ENCODE measurements around the gene CBLB.
A peak's percentile ranks its signal among the peaks of the same experiment; 100 is the strongest.

DNA sequence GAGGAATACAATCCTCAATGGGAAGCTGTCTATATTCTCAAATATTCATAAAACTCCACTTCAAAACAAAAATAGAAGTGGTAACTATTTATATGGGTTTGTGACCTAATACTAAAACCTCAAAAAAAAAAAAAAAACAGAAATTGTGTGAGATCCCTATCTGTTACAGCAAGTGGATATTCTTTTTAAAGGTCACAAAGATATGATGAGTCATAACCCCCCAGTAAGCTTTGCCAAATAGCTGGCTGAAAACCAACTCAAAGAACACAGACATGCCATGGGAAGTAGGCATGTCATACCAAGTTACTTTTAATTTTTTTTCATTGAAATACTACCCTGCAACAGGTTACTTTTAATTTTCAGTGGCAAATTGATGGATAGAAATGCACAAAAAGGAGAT lies 62.5 kb downstream of the CBLB start:
- TF ChIP-seq ZNF561 (CRISPR knock-in tag; conservative IDR thresholded peaks at IDR 0.05) = no peak
- no peak for TF ChIP-seq TEAD1 (CRISPR knock-in tag; IDR thresholded peaks at IDR 0.05)
- TF ChIP-seq GATAD2A (IDR thresholded peaks at IDR 0.05) = no peak
- TF ChIP-seq, protein P1, sequence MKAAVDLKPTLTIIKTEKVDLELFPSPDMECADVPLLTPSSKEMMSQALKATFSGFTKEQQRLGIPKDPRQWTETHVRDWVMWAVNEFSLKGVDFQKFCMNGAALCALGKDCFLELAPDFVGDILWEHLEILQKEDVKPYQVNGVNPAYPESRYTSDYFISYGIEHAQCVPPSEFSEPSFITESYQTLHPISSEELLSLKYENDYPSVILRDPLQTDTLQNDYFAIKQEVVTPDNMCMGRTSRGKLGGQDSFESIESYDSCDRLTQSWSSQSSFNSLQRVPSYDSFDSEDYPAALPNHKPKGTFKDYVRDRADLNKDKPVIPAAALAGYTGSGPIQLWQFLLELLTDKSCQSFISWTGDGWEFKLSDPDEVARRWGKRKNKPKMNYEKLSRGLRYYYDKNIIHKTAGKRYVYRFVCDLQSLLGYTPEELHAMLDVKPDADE (conservative IDR thresholded peaks at IDR 0.05; ENCODE audit: control insufficient read depth, low read depth, low read length) = no peak
- TF ChIP-seq, protein P2, sequence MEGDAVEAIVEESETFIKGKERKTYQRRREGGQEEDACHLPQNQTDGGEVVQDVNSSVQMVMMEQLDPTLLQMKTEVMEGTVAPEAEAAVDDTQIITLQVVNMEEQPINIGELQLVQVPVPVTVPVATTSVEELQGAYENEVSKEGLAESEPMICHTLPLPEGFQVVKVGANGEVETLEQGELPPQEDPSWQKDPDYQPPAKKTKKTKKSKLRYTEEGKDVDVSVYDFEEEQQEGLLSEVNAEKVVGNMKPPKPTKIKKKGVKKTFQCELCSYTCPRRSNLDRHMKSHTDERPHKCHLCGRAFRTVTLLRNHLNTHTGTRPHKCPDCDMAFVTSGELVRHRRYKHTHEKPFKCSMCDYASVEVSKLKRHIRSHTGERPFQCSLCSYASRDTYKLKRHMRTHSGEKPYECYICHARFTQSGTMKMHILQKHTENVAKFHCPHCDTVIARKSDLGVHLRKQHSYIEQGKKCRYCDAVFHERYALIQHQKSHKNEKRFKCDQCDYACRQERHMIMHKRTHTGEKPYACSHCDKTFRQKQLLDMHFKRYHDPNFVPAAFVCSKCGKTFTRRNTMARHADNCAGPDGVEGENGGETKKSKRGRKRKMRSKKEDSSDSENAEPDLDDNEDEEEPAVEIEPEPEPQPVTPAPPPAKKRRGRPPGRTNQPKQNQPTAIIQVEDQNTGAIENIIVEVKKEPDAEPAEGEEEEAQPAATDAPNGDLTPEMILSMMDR (IDR thresholded peaks at IDR 0.05 in 2 of 3, conservative IDR thresholded peaks at IDR 0.05 in 1 of 3; ENCODE audit: insufficient read depth in 2 of 3, low read depth in 1 of 3, low read length in 3 of 3) = no peak
- TF ChIP-seq MAFG (tag; conservative IDR thresholded peaks at IDR 0.05) = peak; percentile 71
- TF ChIP-seq, protein P3, sequence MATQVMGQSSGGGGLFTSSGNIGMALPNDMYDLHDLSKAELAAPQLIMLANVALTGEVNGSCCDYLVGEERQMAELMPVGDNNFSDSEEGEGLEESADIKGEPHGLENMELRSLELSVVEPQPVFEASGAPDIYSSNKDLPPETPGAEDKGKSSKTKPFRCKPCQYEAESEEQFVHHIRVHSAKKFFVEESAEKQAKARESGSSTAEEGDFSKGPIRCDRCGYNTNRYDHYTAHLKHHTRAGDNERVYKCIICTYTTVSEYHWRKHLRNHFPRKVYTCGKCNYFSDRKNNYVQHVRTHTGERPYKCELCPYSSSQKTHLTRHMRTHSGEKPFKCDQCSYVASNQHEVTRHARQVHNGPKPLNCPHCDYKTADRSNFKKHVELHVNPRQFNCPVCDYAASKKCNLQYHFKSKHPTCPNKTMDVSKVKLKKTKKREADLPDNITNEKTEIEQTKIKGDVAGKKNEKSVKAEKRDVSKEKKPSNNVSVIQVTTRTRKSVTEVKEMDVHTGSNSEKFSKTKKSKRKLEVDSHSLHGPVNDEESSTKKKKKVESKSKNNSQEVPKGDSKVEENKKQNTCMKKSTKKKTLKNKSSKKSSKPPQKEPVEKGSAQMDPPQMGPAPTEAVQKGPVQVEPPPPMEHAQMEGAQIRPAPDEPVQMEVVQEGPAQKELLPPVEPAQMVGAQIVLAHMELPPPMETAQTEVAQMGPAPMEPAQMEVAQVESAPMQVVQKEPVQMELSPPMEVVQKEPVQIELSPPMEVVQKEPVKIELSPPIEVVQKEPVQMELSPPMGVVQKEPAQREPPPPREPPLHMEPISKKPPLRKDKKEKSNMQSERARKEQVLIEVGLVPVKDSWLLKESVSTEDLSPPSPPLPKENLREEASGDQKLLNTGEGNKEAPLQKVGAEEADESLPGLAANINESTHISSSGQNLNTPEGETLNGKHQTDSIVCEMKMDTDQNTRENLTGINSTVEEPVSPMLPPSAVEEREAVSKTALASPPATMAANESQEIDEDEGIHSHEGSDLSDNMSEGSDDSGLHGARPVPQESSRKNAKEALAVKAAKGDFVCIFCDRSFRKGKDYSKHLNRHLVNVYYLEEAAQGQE (IDR thresholded peaks at IDR 0.05; ENCODE audit: borderline replicate concordance) = no peak
- TF ChIP-seq, protein P3 (CRISPR knock-in tag; IDR thresholded peaks at IDR 0.05; ENCODE audit: low read depth) = no peak
- TF ChIP-seq SIN3A (IDR thresholded peaks at IDR 0.05; ENCODE audit: borderline replicate concordance in 2 of 2, control insufficient read depth in 1 of 2, low read depth in 2 of 2, low read length in 2 of 2) = no peak
- TF ChIP-seq CC2D1A (IDR thresholded peaks at IDR 0.05) = no peak
- TF ChIP-seq, protein P4, sequence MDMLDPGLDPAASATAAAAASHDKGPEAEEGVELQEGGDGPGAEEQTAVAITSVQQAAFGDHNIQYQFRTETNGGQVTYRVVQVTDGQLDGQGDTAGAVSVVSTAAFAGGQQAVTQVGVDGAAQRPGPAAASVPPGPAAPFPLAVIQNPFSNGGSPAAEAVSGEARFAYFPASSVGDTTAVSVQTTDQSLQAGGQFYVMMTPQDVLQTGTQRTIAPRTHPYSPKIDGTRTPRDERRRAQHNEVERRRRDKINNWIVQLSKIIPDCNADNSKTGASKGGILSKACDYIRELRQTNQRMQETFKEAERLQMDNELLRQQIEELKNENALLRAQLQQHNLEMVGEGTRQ (CRISPR knock-in tag; IDR thresholded peaks at IDR 0.05) = no peak
- TF ChIP-seq POLR2A (conservative IDR thresholded peaks at IDR 0.05) = no peak
- TF ChIP-seq SP2 (IDR thresholded peaks at IDR 0.05; ENCODE audit: extremely low read depth, low read depth, low read length, poor library complexity, severe bottlenecking) = no peak
- TF ChIP-seq, protein P5, sequence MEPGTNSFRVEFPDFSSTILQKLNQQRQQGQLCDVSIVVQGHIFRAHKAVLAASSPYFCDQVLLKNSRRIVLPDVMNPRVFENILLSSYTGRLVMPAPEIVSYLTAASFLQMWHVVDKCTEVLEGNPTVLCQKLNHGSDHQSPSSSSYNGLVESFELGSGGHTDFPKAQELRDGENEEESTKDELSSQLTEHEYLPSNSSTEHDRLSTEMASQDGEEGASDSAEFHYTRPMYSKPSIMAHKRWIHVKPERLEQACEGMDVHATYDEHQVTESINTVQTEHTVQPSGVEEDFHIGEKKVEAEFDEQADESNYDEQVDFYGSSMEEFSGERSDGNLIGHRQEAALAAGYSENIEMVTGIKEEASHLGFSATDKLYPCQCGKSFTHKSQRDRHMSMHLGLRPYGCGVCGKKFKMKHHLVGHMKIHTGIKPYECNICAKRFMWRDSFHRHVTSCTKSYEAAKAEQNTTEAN (CRISPR knock-in tag; IDR thresholded peaks at IDR 0.05) = no peak

Data from K562 (cell line).